CD4-positive, alpha-beta T cell treated with Interleukin-21 for 1 hour (primary cell): ENCODE measurements around the gene FBXW4.
A peak's percentile ranks its signal among the peaks of the same experiment; 100 is the strongest.
"Not testable (repeated sequence)": the region's sequence is repeated elsewhere in the genome, so short reads cannot be mapped to it uniquely, and the experiment has no call there.

Experiments used
- DNase-seq: peaks from one replicate; pipeline ENCODE4 v3.0.0-alpha.2; 2020

FBXW4 gene

GRCh38 chr10:101615525-101616116 is 79.3 kb downstream of the FBXW4 start:
- no peak for DNase-seq

GRCh38 chr10:101614663-101615524 is 80.1 kb downstream of the FBXW4 start:
- no peak for DNase-seq

- no peak for DNase-seq
These were observed 81.3 kb downstream of the FBXW4 start for GRCh38 chr10:101613646-101614045.

- no peak for DNase-seq
These were observed 82.1 kb downstream of the FBXW4 start for GRCh38 chr10:101612872-101613271.

GRCh38 chr10:101612086-101612485 is 82.9 kb downstream of the FBXW4 start:
- DNase-seq, result no peak

GRCh38 chr10:101611096-101611905 is 83.7 kb downstream of the FBXW4 start:
- DNase-seq, result no peak

GRCh38 chr10:101609481-101609880 is 85.5 kb downstream of the FBXW4 start:
- no peak for DNase-seq

- DNase-seq, result no peak
These were observed 87.8 kb downstream of the FBXW4 start for GRCh38 chr10:101607124-101607523.

GRCh38 chr10:101602761-101603398 is 92.1 kb downstream of the FBXW4 start:
- peak; percentile 47 for DNase-seq

GRCh38 chr10:101601541-101601940 is 93.4 kb downstream of the FBXW4 start:
- no peak for DNase-seq

- no peak for DNase-seq
These were observed 97.7 kb downstream of the FBXW4 start for GRCh38 chr10:101597091-101597900.

- no peak for DNase-seq
These were observed 99.2 kb downstream of the FBXW4 start for GRCh38 chr10:101595591-101596433.

- not testable (repeated sequence) for DNase-seq
These were observed 101.6 kb downstream of the FBXW4 start for GRCh38 chr10:101593331-101593730.

GRCh38 chr10:101588879-101589278 is 106.1 kb downstream of the FBXW4 start:
- DNase-seq, result no peak

- peak; percentile 91 for DNase-seq
These were observed 107.0 kb downstream of the FBXW4 start, which contains the start of the genes DPCD and POLL for GRCh38 chr10:101587725-101588653. DPCD (plus strand) TSS chr10:101588321; CDS start chr10:101588337, 16 bp downstream. POLL (minus strand) TSS chr10:101588257; CDS start chr10:101587360, 897 bp downstream.

GRCh38 chr10:101585841-101586240 is 109.1 kb downstream of the FBXW4 start:
- no peak for DNase-seq

GRCh38 chr10:101580486-101581399 is 114.2 kb downstream of the FBXW4 start:
- no peak for DNase-seq

- no peak for DNase-seq
These were observed 115.5 kb downstream of the FBXW4 start for GRCh38 chr10:101579516-101579870.
